HEK293 (cell line): Measurements from ENCODE around the gene B3GNT3.

Source experiments
- CTCF ChIA-PET: fragments of 350-600 bp; formaldehyde crosslinking; extraction: SDS; loops from one replicate; lab custom pipeline; 2021; ENCODE audit warnings: antibody characterized with exemption; lab: Yijun Ruan, JAX
- POLR2A ChIA-PET: fragments of 300-600 bp; formaldehyde crosslinking; extraction: SDS; loops from one replicate; lab custom pipeline; 2020; ENCODE audit warnings: antibody characterized with exemption, inconsistent platforms; lab: Yijun Ruan, JAX
- H3K27ac ChIP-seq: fragments of 200-500 bp; sonication (Bioruptor generic); 2 replicates; pipeline ENCODE4 v1.5.1; 2014; ENCODE audit warnings: low read depth, low read length, control low read depth, inconsistent platforms; ENCODE audit errors: extremely low read depth
- H3K36me3 ChIP-seq, 2 experiments: fragments of 200-500 bp in 1 of 2; sonication (Bioruptor generic) in 1 of 2; 1 replicate in 1 of 2; 2 replicates in 1 of 2; pipeline ENCODE4 v1.5.1; 2014 to 2017; ENCODE audit warnings: inconsistent platforms in 2 of 2, low read length in 2 of 2; ENCODE audit not compliant: control insufficient read depth in 2 of 2, insufficient read depth in 1 of 2
- H3K4me1 ChIP-seq: fragments of 200-500 bp; sonication (Bioruptor generic); 2 replicates; pipeline ENCODE4 v1.5.1; 2014; ENCODE audit warnings: mild to moderate bottlenecking, low read length, inconsistent platforms; ENCODE audit not compliant: control insufficient read depth, insufficient read depth
- H3K4me3 ChIP-seq: 2 replicates; pipeline ENCODE4 v1.5.1; 2011; ENCODE audit warnings: low read depth, mild to moderate bottlenecking, control low read depth, low read length, moderate library complexity
- H3K9me3 ChIP-seq: fragments of 200-500 bp; sonication (Bioruptor generic); 2 replicates; pipeline ENCODE4 v1.5.1; 2014; ENCODE audit warnings: low read depth, low read length, inconsistent platforms; ENCODE audit not compliant: control insufficient read depth, insufficient read depth
- CTCF ChIP-seq: fragments of 450-650 bp; formaldehyde crosslinking; IDR thresholded peaks from 2 replicates; pipeline ENCODE4 v1.5.1; 2016; ENCODE audit warnings: missing biosample characterization, missing genetic modification characterization
- EGR2 ChIP-seq: fragments of 450-650 bp; formaldehyde crosslinking; IDR thresholded peaks from 2 replicates; pipeline ENCODE4 v1.5.1; 2016; ENCODE audit warnings: low read depth, missing biosample characterization, missing genetic modification characterization
- SP2 ChIP-seq: fragments of 450-650 bp; formaldehyde crosslinking; IDR thresholded peaks from 2 replicates; pipeline ENCODE4 v1.5.1; 2016; ENCODE audit warnings: missing biosample characterization, missing genetic modification characterization
- ZNF555 ChIP-seq: fragments of 450-650 bp; formaldehyde crosslinking; conservative IDR thresholded peaks from 2 replicates; pipeline ENCODE4 v1.5.1; 2017; ENCODE audit warnings: missing biosample characterization, mild to moderate bottlenecking, missing genetic modification characterization, inconsistent platforms
- ZNF768 ChIP-seq: fragments of 450-650 bp; formaldehyde crosslinking; IDR thresholded peaks from 2 replicates; pipeline ENCODE4 v1.5.1; 2018; ENCODE audit warnings: missing biosample characterization, mild to moderate bottlenecking, missing genetic modification characterization
- ZNF792 ChIP-seq: fragments of 450-650 bp; formaldehyde crosslinking; IDR thresholded peaks from 2 replicates; pipeline ENCODE4 v1.5.1; 2016; ENCODE audit warnings: missing biosample characterization, missing genetic modification characterization
- ZSCAN30 ChIP-seq: fragments of 450-650 bp; IDR thresholded peaks from 2 replicates; pipeline ENCODE4 v1.5.1; 2018; ENCODE audit warnings: missing biosample characterization, mild to moderate bottlenecking, missing genetic modification characterization, moderate library complexity
- TF ChIP-seq, protein P1 (sequence below): fragments of 450-650 bp; formaldehyde crosslinking; optimal IDR thresholded peaks from 2 replicates; pipeline ENCODE3; 2016; ENCODE audit warnings: missing biosample characterization, mild to moderate bottlenecking, missing genetic modification characterization
- TF ChIP-seq, protein P2 (sequence below): fragments of 450-650 bp; formaldehyde crosslinking; IDR thresholded peaks from 2 replicates; pipeline ENCODE4 v1.5.1; 2016; ENCODE audit warnings: missing biosample characterization, missing genetic modification characterization
- TF ChIP-seq, protein P3 (sequence below): IDR thresholded peaks from 2 replicates; pipeline ENCODE4 v1.6.1; 2011; ENCODE audit warnings: mild to moderate bottlenecking, low read depth, low read length, borderline replicate concordance

Gene B3GNT3

DNA sequence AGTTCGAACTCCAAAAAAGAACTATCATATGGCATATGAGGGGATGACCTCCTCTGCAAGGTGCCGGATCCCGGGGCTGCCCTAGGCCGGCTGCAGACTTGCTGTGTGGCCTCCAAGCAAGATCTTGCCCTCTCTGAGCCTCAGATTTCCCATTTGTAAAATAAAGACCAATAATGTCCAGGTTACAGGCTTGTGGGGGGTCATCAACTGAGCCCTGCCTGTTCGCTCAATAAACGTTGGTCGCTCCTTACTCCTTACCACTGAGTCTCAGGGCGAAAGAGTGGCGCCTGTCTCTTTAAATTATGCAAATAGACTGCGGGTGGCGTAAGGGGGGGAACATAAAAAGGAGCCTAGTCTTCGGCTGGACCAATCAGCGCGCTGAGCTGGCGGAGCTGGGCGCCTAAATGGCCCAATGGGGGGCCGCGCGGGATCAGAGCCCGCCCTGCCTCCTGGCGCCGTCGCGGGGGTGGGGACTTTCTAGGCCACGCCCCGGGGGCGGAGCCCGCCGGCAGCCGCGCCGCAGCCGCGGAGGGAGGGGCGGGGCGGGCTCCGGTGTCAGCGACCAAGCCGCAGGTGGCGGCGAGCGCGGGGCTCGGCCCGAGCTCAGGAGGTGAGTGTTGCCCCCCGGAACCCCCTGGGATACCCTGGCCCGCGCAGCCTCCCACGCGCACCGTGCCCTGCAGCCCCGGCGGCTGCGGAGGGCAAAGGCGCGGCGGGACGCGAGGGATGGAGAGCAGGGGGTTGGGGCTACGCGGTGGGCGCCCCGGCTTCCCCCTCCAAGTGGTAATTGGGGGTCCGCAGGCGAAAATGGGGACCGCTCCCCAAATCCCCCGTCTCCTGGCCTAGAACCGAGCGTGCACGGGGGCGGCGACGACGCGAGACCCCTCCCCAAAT, 47.5 kb upstream of the B3GNT3 start (continued):
- TF ChIP-seq, protein P1, sequence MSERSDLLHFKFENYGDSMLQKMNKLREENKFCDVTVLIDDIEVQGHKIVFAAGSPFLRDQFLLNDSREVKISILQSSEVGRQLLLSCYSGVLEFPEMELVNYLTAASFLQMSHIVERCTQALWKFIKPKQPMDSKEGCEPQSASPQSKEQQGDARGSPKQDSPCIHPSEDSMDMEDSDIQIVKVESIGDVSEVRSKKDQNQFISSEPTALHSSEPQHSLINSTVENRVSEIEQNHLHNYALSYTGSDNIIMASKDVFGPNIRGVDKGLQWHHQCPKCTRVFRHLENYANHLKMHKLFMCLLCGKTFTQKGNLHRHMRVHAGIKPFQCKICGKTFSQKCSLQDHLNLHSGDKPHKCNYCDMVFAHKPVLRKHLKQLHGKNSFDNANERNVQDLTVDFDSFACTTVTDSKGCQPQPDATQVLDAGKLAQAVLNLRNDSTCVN: peak; percentile 36
- TF ChIP-seq, protein P2, sequence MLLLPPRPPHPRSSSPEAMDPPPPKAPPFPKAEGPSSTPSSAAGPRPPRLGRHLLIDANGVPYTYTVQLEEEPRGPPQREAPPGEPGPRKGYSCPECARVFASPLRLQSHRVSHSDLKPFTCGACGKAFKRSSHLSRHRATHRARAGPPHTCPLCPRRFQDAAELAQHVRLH: peak; percentile 87; the same call in 1 of the 2 replicates
- TF ChIP-seq, protein P3, sequence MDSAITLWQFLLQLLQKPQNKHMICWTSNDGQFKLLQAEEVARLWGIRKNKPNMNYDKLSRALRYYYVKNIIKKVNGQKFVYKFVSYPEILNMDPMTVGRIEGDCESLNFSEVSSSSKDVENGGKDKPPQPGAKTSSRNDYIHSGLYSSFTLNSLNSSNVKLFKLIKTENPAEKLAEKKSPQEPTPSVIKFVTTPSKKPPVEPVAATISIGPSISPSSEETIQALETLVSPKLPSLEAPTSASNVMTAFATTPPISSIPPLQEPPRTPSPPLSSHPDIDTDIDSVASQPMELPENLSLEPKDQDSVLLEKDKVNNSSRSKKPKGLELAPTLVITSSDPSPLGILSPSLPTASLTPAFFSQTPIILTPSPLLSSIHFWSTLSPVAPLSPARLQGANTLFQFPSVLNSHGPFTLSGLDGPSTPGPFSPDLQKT: no peak
- TF ChIP-seq ZNF555 (tag by site-specific recombination) (no peak), SP2 (tag by site-specific recombination) (peak; percentile 91), ZSCAN30 (tag by site-specific recombination) (no peak)

DNA sequence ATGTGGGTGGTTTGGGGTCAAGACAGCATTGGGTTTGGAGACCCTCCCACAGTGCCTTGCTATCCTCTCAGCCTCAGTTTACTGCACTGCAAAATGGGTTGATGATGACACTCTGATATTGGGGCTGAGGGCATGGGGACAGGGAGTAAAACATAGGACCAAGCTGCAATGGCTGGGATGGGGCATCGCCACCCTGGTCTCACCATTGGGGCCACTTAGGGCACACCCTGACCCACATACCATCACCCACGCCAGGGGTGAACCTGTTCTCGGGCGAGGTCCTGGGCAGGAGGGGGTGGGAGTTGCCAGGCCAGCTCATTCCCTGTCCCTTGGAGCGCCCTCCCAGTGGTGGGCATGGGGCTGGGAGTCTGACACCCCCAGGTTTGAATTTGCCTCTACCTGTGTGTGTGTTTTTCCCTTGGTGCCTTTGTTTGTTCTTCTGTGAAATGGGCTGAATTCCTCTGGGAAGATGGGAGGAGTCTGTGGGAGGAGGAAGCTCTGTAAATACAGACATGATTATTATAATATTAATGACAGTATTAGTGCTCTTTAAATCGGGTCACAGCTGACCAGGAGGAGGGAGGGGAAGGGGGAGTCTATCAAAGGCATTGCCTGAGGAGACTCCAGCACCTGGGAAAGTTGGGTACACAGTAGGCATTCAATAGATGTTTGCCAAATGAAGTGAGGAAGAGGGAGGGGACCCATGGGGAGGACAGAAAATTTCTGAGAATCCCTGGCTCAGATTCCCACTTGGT, 45.9 kb upstream of the B3GNT3 start:
- no peak overlapping the region for H3K27ac ChIP-seq
- POLR2A ChIA-PET: no interaction called here
- H3K4me3 ChIP-seq: no peak overlapping the region
- TF ChIP-seq, protein P2: 0 out of 2 replicates have a peak, but pooled peaks have one; percentile 36
- 0 out of 2 replicates have a peak, but pooled peaks have one; percentile 17 for TF ChIP-seq ZNF792 (tag by site-specific recombination)
- TF ChIP-seq EGR2 (tag by site-specific recombination): no peak
- no peaks in the 10 kb centered on the region for H3K4me1 ChIP-seq
- H3K36me3 ChIP-seq: no peaks in the 10 kb centered on the region
- CTCF ChIA-PET: interaction anchor here (0.6 to 1.0 kb wide), 4 partner anchors 18 to 188 kb away, joined by 3 read pairs; no protein-coding TSS in a partner anchor
- no peaks in the 10 kb centered on the region for H3K9me3 ChIP-seq

DNA sequence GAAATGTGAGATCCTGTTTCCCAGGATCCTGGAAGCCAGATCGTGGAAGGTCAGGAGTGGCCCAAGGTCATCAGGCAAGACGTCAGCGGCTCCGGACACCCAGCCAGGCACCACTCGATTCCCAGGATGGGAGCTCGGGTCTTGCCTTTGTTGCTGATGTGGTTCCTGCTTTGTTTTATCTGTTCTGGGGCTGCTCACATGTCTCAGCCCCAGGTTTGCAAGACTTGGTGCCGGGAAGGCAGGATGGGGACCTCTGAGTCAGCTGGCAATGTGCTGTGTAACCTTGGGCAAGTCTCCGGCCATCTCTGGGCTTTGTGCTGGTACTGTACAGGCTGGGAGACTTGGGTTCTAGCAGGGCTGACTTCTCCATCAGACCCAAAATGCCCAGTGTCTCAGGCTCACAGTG, 45.0 kb upstream of the B3GNT3 start:
- H3K27ac ChIP-seq: no peak overlapping the region

More for the DNA sequence above, 45.0 kb upstream of the B3GNT3 start:
- Histone ChIP-seq H3K9me3 (no peaks in the 10 kb centered on the region), H3K36me3 (no peaks in the 10 kb centered on the region), H3K4me3 (no peak overlapping the region), H3K4me1 (no peaks in the 10 kb centered on the region)
- ChIA-PET POLR2A (interaction anchor here (0.7 kb wide), 1 partner anchor 947 kb away, joined by 4 read pairs; no protein-coding TSS in a partner anchor), CTCF (interaction anchor here (0.9 kb wide), 1 partner anchor 17 kb away, joined by 4 read pairs; no protein-coding TSS in a partner anchor)
- TF ChIP-seq CTCF (tag by site-specific recombination) (no peak), ZNF768 (peak; percentile 37; the same call in 1 of the 2 replicates)
